Activated naive CD4-positive, alpha-beta T cell treated with Interleukin-2 at 50 U/mL for 16 hours (primary cell): ENCODE data around the gene UBXN7.
"Not testable (repeated sequence)": the region's sequence is repeated elsewhere in the genome, so short reads cannot be mapped to it uniquely, and the experiment has no call there.

Experiments
- DNase-seq: peaks from one replicate; pipeline ENCODE4 v3.0.0-alpha.2; 2020

Gene UBXN7

GRCh38 chr3:196414469-196414868, 17.8 kb downstream of the UBXN7 start:
- DNase-seq, result no peak

- DNase-seq, result no peak
These were observed 19.5 kb downstream of the UBXN7 start for GRCh38 chr3:196412704-196413103.

DNA sequence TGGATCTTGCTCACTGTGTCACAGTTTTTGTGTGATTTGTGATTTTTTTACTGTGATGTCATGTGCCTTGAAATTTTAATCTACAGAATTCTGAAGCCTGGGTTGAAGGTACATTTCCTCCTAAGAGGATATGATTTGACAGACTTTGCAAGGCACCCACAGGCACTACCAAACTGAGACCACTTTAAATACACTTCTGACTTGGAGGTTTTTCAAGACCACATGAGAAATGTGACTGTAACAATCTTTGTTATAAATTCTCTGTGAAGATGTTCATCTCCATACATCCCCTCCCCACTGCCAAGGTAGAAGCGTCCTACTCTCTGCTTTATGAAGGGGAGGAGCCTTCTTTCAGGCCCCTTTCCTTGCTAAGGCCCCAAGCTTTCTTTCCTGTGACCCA, 22.8 kb downstream of the UBXN7 start:
- no peak for DNase-seq

DNA sequence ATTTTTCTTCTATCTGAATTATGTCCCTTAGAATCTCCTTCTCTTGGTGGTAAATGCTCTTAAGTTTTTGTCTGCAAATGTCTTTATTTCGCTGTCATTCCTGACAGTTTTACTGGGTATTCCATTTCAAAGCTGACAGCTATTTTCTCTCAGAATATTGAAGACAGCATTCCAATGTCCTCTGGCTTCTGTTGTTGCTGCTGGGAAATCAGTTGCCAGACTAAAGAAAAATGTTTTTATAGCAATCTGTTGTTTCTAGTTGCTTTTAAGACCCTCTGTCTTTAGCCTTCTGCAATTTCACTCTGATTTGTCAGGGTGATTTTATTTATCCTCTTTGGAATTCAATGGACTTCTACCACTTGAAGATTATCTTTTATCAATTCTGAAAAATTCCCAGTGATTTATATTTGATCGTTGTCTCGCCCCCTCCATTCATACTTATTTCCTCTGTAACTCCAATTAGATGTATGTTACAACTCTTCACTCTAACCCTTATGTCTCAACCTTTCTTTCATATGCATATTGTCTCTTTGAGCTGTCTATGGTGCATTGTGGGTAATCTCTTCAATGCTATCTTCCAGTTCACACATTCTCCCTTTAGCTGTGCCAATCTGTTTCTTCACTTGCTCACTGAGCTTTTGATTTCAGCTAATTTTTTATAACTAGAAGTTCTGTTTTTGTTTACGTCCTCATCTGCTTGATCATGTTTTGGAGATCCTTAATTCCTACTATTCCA, 23.5 kb downstream of the UBXN7 start:
- no peak for DNase-seq

DNA sequence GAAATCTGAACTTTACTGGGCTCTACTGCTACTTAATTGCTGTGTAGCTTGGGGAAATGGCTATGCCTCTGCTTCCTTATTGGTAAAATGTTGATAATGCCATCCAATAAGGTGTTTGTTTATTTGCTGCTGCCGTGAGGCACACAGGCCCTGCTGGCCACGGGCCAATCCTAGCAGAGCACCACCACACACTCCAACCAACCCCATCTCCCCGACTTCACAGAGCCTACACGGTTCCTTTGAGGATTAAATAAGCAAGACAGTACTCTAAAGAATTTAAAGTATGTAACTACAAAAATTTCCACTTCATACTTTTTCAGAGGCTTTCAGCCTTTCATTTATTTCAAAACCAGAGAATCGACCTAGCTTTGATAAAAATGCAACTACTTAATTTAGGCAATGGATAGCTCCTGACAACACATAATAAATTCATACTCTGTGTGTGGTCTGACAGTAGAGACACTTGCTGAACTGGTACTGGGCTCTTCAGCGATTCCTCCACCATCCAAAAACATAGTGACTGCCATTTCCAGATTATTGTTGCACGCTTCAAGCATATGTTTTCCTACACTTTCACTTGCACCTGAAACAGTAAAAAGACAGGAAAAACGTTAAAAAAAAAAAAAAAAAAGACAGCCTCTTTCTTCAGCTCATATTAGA, 25.3 kb downstream of the UBXN7 start:
- no peak for DNase-seq

DNA sequence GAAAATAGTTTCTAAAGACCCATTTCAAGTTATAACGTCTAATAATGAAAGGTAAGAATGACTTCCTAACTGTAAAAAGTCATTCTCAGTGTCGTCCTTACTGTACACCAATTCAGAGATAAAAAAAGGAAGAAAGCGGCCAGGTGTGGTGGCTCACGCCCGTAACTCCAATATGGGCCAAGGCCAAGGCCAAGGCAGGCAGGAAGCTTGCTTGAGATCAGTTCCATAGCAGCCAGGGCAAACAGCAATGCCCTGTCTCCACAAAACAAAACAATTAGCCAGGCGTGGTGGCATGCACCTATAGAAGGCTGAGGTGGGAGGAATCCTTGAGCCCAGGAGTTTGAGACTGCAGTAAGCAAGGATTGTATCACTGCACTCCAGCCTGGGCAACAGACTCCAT, 31.9 kb downstream of the UBXN7 start:
- DNase-seq, result no peak

DNA sequence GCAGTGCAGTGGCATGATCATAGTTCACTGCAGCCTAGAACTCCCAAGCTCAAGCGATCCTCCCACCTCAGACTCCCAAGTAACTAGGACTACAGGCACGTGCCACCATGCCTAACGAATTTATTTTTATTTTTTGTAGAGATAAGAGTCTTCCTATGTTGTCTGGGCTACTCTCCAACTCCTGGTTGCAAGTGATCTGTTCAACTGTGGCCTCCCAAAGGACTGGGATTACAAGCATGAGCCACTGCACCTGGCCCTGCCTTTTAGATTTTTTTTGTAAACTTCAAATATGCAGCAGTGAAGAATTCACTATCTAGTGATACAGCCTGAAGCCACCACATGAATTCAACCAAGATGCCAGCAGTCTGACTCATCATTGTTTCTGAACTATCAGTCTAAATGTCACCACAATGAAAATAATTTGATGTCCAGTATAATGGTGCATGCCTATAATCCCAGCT, 32.7 kb downstream of the UBXN7 start:
- no peak for DNase-seq

- DNase-seq, result no peak
These were observed 33.4 kb downstream of the UBXN7 start for GRCh38 chr3:196398782-196399181.

DNA sequence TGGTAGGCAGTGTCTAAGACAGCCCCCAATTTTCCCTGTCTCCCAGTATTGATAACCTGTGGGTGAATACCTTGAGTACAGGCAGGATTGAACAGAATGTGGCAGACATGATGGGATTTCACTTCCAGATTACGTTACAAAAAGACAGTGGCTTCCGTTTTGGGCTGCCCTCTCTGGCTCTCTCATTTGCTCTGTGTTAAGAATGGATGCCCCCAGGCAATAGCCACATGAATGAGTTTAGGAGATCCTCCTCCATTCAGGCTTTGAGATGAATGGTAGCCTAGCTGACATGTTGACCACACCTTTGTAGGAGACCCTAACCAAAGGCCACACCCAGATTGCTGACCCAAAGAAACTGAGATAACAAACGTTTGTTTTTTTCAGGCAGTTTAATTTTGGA, 34.3 kb downstream of the UBXN7 start:
- DNase-seq, result no peak

GRCh38 chr3:196390116-196390515, 42.1 kb downstream of the UBXN7 start:
- no peak for DNase-seq

DNA sequence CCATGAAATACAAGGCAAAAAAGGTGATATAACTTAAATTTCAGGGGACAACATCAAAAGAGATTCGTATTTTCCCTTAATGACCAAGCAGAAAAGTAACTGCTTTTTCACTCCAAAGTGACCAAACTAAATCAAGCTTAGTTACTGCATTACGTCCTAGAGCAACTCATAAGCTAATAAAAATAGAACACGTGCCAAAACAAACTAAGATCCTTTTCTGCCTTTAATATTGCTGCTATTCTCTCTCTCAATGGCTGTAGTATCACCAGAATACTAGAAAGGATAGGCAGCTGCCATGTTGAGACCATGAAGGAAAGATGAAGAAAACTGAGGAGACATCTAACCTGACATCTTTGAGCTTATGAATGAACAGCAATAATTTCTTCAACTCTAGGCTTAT, 43.3 kb downstream of the UBXN7 start:
- no peak for DNase-seq

GRCh38 chr3:196387941-196388340, 44.3 kb downstream of the UBXN7 start:
- not testable (repeated sequence) for DNase-seq

DNA sequence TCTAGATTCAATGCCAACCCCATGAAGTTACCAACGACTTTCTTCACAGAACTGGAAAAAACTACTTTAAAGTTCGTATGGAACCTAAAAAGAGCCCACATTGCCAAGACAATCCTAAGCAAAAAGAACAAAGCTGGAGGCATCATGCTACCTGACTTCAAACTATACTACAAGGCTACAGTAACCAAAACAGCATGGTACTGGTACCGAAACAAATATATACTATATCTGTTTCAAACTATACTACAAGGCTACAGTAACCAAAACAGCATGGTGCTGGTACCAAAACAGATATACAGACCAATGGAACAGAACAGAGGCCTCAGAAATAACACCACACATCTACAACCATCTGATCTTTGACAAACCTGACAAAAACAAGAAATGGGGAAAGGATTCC, 45.4 kb downstream of the UBXN7 start:
- DNase-seq, result not testable (repeated sequence)

DNA sequence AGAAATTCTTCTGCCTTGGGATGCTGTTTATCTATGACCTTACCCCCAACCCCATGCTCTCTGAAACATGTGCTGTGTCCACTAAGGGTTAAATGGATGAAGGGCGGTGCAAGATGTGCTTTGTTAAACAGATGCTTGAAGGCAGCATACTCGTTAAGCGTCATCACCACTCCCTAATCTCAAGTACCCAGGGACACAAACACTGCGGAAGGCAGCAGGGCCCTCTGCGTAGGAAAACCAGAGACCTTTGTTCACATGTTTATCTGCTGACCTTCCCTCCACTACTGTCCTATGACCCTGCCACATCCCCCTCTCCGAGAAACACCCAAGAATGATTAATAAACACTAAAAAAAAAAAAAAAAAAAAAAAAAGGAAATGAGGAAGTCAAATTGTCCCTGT, 46.2 kb downstream of the UBXN7 start:
- DNase-seq, result not testable (repeated sequence)

DNA sequence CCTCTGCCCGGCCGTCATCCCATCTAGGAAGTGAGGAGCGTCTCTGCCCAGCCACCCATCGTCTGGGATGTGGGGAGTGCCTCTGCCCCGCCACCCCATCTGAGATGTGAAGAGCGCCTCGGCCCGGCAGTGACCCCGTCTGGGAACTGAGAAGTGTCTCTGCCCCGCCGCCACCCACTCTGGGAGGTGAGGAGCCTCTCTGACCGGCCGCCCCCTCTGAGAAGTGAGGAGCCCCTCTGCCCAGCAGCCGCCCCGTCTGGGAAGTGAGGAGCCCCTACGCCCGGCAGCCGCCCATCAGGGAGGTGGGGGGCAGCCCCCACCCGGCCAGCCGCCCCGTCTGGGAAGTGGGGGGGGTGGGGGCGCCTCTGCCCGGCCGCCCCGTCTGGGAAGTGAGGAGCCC, 46.8 kb downstream of the UBXN7 start:
- not testable (repeated sequence) for DNase-seq

DNA sequence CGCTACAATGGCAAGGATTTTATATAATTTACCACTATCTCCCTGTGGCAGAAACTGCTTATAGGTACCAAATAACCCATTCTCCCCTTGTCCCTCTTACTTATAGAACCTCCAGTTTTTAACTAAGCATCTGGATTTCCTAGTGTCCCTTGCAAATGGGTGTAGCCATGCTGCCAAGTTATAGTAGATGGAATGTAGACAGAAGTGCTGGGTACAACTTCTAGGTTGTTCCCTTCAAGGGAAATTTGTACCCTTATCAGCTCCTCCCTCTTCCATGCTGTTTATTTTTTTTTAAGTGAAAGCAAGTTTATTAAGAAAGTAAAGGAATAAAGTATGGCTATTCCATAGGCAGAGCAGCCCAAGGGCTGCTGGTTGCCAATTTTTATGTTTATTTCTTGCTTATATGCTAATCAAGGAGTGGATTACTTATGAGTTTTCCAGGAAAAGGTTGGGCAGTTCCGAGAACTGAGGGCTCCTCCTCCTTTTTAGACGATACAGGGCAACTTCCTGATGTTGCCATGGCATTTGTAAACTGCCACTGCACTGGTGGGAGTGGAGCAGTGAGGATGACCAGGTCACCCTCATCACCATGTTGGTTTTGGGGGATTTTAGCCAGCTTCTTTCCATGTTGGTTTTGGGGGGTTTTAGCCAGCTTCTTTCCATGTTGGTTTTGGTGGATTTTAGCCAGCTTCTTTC, 53.9 kb downstream of the UBXN7 start:
- DNase-seq, result no peak

GRCh38 chr3:196377321-196377720, 54.9 kb downstream of the UBXN7 start:
- DNase-seq, result no peak

DNA sequence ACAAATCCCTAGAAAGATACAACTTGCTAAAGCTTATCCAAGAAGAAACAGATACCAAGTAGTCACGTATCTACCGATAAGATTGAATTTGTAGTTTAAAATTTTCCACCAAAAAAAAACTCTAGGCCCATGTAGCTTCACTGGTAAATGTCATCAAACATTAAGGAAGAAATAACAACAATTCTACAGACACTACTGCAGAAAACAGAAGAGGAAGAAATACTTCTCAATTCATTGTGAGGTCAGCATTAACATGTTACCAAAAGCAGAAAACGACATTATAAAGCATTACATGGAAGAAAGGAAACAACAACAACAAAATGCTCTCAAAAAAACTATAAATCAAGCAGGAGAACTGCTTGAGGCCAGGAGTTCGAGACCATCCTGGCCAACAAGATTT, 66.5 kb downstream of the UBXN7 start:
- no peak for DNase-seq

DNA sequence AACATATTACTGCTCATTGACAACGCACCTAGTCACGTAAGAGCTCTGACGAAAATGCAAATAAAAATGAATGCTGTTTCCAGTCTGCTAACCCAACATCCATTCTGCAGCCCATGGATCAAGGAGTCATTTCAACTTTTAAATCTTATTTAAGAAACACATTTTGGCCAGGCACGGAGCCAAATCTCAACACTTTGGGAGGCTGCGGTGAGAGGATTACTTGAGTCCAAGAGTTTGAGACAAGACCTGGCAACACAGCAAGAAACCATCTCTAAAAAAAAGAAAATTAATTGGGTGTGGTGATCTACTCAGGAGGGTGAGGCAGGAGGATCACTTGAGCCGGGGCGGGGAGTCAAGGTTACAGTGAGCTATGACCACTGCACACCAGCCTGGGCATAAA, 71.6 kb downstream of the UBXN7 start:
- DNase-seq, result no peak

GRCh38 chr3:196358540-196358939, 73.7 kb downstream of the UBXN7 start:
- DNase-seq, result not testable (repeated sequence)

- DNase-seq, result no peak
These were observed 74.3 kb downstream of the UBXN7 start for GRCh38 chr3:196357905-196358304.

GRCh38 chr3:196356556-196356955, 75.7 kb downstream of the UBXN7 start:
- DNase-seq, result no peak

DNA sequence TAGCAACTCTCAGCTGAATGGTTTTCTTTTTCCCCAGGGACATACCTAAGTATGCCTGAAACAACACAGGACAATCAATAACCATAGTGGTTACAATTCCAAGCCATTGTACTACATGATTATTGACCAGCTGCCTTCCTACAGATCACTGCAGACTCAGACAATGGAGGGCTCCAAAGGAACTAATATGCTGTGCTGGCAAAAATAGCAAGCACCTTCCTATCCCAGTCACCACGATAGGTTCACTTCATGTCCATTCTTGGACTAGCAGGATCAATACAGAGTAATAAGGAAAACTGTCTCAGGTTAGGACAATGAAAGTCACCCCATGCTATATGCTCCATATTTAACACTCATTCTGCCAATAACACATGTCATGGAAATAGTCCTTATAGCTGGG, 76.6 kb downstream of the UBXN7 start:
- no peak for DNase-seq

- no peak for DNase-seq
These were observed 78.1 kb downstream of the UBXN7 start for GRCh38 chr3:196354132-196354531.
